Medulla oblongata (tissue), 1 donor: Measurements from ENCODE around the gene HSPB8.

Experiments used
- DNase-seq: peaks from one replicate; pipeline ENCODE4 v3.0.0-alpha.2; 2015; ENCODE audit errors: extremely low spot score

Gene HSPB8

DNA sequence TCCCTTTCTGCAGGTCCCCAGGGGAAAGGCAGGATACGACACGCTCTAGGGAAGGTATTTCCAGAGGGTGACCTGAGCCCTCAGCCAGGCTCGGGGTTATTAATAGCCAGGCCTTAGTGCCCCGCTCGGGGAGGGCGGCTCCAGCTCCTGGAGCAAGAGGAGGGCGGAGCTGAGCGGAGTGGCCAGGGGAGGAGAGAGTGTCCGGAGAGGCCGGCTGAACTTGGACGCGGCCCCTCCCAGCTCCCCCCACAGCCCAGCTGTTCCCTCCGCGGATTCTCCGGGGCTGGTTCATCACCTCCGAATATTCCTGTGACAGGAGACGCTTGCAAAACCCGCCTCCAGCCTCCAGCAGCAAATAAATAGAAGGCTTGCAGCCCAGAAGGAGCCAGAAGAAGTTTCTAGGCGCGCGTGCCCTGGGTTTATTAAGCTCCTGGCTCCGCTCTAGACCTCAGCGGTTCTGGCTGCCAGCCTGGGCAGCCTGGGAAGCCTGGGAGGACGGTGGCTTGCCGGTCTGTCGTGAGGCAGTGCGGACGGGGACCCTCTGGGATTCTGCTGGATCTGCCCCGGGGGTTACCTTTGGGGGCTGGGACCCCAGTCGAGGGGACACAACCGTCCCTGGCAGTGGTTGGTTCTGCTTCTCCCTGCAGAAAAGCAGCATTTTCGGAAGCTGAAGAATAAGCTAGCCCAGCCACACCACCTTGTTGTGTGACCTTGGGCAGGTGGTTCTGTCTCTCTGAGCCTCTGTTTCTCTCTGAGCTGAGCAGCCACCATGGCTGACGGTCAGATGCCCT is at the start of gene HSPB8:
HSPB8 (plus strand) TSS at position 388 of the 791 bp plus-strand sequence; CDS start at position 770, 382 bp downstream.
- DNase-seq, result peak; percentile 82

DNA sequence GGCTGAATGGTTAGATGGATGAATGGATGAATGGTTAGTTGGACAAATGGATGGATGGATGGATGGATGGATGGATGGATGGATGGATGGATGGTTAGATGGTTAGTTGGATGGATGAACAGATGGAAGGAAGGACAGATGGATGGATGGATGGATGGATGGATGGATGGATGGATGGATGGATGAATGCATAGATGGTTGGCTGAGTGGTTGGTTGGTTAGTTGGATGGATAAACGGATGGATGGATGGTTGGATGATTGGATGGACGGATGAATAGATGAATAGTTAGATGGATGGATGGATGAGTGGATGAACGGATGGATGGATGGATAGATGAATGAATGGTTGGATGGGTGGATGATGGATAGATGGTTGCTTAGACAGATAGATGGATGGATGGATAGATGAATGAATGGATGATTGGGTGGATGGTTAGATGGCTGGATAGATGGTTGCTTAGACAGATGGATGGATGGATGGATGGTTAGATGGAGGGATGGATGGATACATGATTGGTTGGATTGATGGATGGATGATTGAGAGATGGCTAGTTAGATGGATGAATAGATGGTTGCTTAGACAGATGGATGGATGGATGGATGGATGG is 48.8 kb upstream of the HSPB8 start:
- no peak for DNase-seq

DNA sequence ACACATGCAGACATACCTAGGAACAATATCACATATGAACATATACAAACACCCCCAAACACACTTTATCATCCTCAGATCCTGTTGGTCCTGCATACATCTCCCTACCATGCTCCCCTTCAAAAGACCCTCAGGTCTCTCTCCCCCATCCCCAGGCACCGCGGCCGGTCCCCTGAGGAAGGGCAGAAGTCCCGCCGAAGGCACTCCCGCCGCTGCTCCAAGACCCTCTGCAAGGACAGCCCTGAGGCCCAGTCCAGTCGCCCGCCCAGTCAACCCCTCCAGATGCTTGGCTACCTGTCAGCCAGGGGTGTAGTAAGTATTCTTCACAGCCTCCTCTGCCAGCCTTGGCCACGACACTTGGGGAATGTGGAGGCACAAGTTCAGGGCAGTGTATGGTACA is 48.2 kb upstream of the HSPB8 start:
- no peak for DNase-seq

DNA sequence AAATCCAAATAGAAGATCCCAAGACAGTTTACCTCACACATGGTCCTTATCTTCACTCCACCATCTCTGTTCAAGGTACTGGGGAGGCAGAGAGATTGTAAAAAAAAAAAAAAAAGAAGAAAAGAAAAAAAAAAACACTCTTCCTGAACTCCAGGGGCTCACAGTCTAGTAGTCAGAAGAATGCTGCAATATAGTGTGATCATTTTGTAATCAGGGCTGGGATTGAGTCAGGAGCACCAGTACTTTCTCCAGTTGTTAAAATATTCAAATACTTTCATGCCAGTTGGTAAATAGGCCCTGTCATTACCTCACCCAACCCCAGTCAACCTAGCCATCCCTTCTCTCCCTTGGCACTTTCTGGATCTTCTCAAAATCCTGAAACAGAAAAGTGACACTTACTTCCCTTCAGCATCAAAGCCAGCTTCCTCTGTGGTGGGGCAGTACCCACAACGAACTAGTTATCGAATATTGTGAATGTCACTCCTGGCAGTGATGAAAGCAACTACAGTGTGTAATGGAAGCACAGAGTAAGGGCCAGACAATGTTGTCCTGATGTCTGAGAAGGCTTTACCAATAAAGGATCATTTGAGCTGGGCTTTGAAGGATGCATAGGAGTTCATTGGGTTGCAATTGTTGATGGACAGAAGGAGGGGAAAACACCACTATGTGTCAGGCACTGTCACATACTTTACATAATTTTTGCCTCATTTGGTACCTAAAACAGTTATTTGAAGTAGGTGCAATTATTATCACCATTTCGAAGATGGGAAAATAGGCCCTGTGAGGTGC is 44.3 kb upstream of the HSPB8 start:
- DNase-seq, result no peak

GRCh38 chr12:119136811-119137410 is 41.8 kb upstream of the HSPB8 start:
- DNase-seq, result no peak

- no peak for DNase-seq
Measured at GRCh38 chr12:119139448-119139847, 39.3 kb upstream of the HSPB8 start.

DNA sequence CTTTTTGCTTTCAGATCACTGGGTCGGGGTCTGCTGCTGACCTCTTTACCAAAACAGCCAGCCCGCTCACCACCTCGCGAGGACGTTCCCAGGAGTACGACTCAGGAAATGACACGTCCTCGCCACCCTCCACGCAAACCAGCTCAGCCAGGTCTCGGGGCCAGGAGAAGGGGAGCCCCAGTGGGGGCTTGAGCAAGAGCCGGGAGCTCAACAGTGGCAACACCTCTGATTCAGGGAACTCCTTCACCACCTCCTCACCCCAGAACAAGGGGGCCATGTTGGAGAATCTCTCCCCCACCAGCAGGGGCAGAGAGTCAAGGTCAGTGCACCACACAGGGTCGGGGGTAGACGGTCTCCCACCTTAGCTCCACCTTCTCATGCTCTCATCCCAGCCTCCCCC is 33.4 kb upstream of the HSPB8 start:
- DNase-seq, result no peak

DNA sequence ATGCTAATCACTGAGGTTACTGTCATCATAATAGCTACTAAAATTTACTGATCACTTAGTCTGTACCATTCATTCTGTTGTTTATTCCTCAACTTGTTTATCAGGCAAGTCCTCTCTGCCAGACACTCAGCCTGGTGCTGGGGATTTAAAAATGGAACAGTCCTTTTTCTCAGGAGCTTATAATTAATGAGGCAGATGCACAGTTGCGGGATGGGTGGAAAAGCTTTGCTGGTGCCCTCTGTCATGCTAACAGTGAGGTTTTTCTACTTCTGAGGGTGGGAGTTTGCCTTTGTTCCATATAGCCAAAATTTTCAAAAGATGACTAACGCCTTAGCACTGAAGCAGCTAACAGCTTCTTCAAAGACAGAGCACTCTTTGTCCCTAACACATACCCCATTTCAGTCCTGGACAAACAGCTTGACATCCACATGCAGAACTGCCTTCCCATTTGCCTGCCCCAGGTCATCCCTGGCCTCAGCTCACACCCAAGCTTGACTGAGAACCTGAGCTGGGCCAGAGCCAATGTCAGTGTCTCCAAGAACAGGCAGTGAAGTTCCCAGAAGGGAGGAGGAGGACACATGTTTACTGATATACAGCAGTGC is 30.8 kb upstream of the HSPB8 start:
- DNase-seq, result peak; percentile 22

DNA sequence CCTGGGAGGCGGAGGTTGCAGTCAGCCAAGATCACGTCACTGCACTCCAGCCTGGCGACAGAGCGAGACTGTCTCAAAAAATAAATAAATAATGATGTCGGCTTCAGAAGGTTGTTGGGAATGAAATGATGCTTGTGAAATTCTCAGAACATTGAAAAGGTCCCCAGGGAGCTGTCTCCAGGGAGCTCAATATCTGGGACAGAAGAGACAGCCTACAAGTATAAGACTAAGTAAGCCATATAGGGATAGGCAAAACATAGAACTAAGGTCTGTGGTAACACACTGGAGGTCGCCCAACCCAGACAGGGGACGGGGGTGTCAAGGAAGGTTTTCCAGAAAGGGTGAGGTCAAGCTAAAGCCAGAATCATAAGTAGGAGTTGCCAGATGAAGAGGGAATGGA is 29.5 kb upstream of the HSPB8 start:
- DNase-seq, result no peak

GRCh38 chr12:119151445-119152026 is 27.2 kb upstream of the HSPB8 start:
- no peak for DNase-seq

- peak; percentile 73 for DNase-seq
Measured at GRCh38 chr12:119153477-119154434, 25.0 kb upstream of the HSPB8 start.

DNA sequence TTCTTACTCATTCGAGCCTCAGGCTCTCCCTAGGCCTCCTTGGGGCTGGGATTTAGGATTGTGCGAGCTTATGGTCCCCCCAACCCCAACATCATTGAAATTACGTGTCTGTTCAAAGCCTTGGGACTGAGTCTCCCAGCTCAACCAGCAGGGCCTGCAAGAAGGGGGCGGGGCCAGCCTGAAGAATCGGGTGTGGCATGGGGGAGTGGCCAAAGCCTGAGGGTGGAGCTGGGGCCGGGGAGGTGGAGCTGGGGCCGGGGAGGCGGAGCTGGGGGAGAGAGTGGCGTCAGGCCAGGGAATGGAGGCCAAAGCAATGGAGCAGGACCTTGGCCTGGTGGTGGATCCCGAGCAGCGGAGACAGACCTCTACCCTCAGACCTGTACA is 24.3 kb upstream of the HSPB8 start:
- no peak for DNase-seq

GRCh38 chr12:119156401-119157044 is 22.2 kb upstream of the HSPB8 start:
- no peak for DNase-seq

GRCh38 chr12:119157528-119157927 is 21.2 kb upstream of the HSPB8 start:
- DNase-seq, result no peak

DNA sequence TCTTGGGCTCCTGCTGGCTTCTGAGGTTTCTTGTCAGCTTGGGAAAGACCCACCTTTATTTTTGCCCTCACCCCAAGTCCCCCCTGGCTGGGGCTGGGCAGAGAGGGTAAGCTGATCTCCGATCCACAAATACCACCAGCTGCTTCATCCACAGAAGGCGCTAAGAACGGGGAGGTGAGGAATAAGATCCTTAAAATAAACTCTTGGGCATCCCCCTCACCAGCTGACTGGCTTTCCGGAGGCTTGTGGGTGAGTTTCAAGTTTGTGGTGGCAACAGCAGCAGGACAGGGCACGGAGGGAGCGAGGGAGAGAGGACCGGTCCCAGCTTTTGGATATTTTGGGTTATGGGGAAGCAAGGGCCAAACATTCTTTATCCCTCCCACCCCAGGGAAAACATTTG is 20.8 kb upstream of the HSPB8 start:
- no peak for DNase-seq

DNA sequence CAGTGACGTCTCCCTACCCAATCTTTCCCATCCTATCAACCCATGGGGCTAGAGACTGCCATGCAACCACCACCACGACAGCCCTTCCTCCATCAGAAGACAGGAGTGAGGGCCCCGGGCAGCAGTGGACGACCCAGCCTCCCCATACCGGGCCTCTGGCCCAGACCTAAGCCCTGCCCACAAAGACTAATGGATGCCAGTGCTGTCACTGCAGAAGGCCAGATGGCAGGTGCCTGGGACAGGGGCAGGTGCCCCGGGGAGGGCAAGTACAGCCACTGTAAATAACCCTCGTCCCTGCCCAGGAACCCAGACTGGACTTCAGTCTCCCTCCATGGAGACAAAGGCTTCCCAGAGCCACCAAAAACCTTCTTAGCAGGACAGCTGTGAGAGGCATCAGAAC is 20.3 kb upstream of the HSPB8 start:
- DNase-seq, result no peak

DNA sequence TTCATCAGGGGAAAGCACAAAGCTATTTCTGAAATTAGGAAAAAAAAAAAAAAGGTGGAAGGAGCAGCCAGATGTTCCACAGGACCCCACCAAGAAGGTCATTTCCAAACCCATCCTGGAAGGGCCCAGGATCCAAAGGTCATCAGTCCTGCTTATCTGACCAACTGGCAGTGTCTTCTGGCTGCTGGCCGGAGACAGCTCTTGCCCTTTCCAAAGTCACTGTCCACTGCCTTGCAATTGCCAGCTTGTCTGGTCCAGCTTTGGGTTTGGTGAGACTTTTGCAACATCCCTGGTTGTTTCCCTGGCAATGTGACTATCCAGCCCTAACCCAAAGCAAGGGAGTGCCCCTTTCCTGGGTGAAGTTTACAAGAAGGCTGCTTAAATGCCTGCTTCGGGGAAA is 18.9 kb upstream of the HSPB8 start:
- no peak for DNase-seq

DNA sequence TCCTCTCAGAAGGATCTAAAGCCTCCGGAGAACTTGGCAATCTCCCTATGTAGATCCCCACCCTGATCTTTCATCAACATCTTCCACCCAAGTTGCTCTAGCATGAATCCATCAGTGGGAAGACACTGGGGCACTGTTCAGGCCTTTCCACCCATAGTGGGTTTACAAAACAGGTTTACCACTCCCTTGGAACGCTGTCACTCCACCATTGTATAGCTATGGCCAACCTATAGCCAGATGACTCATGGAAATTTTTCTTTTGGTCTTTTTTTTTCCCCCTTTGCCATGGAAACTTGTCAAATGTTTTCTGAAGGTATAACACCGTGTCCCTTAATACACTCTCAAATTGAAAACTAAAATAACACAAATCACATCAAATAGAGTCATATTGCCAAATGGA is 10.8 kb upstream of the HSPB8 start:
- DNase-seq, result no peak

DNA sequence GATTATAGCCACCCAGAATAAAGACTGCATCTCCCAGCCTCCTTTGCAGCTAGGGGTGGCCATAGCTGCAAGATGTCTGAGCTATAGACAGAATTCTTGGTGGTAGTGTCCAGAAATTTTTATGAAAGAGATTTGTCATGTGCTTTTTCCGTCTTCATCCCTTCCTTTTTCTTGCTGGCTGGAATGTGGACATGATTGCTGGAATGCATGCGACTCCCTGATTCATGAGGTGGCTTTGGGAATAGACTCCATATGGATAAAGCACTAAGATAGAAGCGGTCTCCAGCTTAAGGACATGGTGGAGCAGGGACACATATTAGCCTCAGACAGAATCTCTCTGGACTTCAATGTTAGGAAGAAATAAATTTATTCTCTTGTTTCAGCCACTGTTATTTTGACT is 10.0 kb upstream of the HSPB8 start:
- no peak for DNase-seq

DNA sequence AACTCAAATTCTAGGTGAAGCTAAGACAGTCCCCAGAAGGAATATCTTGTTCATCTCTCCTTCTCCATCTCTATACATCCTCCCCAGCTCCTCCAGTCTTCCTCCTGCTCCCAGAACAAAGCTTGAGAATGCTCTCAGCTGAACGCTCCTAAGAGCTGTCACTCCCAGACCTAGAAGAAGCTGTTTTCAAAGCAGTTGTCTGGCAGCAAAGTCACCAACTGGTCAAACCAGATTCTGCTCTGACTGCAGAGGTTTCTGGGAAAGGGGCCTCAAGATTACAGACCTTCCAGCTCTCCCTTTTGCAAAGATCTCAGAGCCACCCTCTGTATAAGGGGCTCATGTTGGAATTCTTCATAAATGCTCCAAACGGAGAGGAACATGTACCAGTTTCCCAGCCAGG is 9.6 kb upstream of the HSPB8 start:
- no peak for DNase-seq
